ENCODE measurements around the gene MEF2A.
"Not testable (repeated sequence)": the region's sequence is repeated elsewhere in the genome, so short reads cannot be mapped to it uniquely, and the experiment has no call there.

Gene MEF2A

GRCh38 chr15:99645951-99646350 lies 80.2 kb downstream of the MEF2A start:
- Histone ChIP-seq H3K4me3 (ENCODE audit: extremely low read depth, insufficient read depth, low read length, poor library complexity, severe bottlenecking) (no peak overlapping the region), H3K36me3 (ENCODE audit: control insufficient read depth, insufficient read depth, low read length) (peaks cover 28% of the 10 kb centered on the region), H3K4me1 (ENCODE audit: control insufficient read depth, insufficient read depth, low read length, poor library complexity, severe bottlenecking) (no peaks in the 10 kb centered on the region), H3K27ac (ENCODE audit: low read depth, low read length, severe bottlenecking) (no peak overlapping the region), H3K9me3 (ENCODE audit: control insufficient read depth, low read length) (peaks cover 4% of the 10 kb centered on the region)

GRCh38 chr15:99651023-99651807 lies 85.4 kb downstream of the MEF2A start:
- WGBS, 2 experiments (ENCODE audit: insufficient coverage in 2 of 2): 88 to 100% methylated on average over 1 to 2 of the region's 6 CpGs
- Histone ChIP-seq H3K4me3 (ENCODE audit: extremely low read depth, insufficient read depth, low read length, poor library complexity, severe bottlenecking) (no peak overlapping the region), H3K9me3 (ENCODE audit: control insufficient read depth, low read length) (no peaks in the 10 kb centered on the region), H3K27ac (ENCODE audit: low read depth, low read length, severe bottlenecking) (no peak overlapping the region), H3K4me1 (ENCODE audit: control insufficient read depth, insufficient read depth, low read length, poor library complexity, severe bottlenecking) (no peaks in the 10 kb centered on the region), H3K36me3 (ENCODE audit: control insufficient read depth, insufficient read depth, low read length) (peaks cover 14% of the 10 kb centered on the region)

GRCh38 chr15:99656205-99656604 lies 90.4 kb downstream of the MEF2A start:
- H3K27ac ChIP-seq (ENCODE audit: low read depth, low read length, severe bottlenecking): no peak overlapping the region
- no peak overlapping the region for H3K4me3 ChIP-seq (ENCODE audit: extremely low read depth, insufficient read depth, low read length, poor library complexity, severe bottlenecking)
- 100% methylated on average over 1 of the region's 1 CpG; no CpG with 5 or more reads in 1 of the 2 experiments for WGBS, 2 experiments (ENCODE audit: insufficient coverage in 2 of 2)
- H3K36me3 ChIP-seq (ENCODE audit: control insufficient read depth, insufficient read depth, low read length): peaks cover 8% of the 10 kb centered on the region
- H3K9me3 ChIP-seq (ENCODE audit: control insufficient read depth, low read length): no peaks in the 10 kb centered on the region
- H3K4me1 ChIP-seq (ENCODE audit: control insufficient read depth, insufficient read depth, low read length, poor library complexity, severe bottlenecking): no peaks in the 10 kb centered on the region

GRCh38 chr15:99657996-99658395 lies 92.2 kb downstream of the MEF2A start:
- 83 to 90% methylated on average over 2 of the region's 2 CpGs for WGBS, 2 experiments (ENCODE audit: insufficient coverage in 2 of 2)
- Histone ChIP-seq H3K9me3 (ENCODE audit: control insufficient read depth, low read length) (no peaks in the 10 kb centered on the region), H3K36me3 (ENCODE audit: control insufficient read depth, insufficient read depth, low read length) (peaks cover 2% of the 10 kb centered on the region), H3K27ac (ENCODE audit: low read depth, low read length, severe bottlenecking) (no peak overlapping the region), H3K4me1 (ENCODE audit: control insufficient read depth, insufficient read depth, low read length, poor library complexity, severe bottlenecking) (no peaks in the 10 kb centered on the region), H3K4me3 (ENCODE audit: extremely low read depth, insufficient read depth, low read length, poor library complexity, severe bottlenecking) (no peak overlapping the region)

GRCh38 chr15:99662903-99663302 lies 97.1 kb downstream of the MEF2A start:
- WGBS, 2 experiments (ENCODE audit: insufficient coverage in 2 of 2): 89 to 100% methylated on average over 1 to 2 of the region's 2 CpGs
- H3K36me3 ChIP-seq (ENCODE audit: control insufficient read depth, insufficient read depth, low read length): peaks cover 9% of the 10 kb centered on the region
- H3K9me3 ChIP-seq (ENCODE audit: control insufficient read depth, low read length): no peaks in the 10 kb centered on the region
- H3K4me3 ChIP-seq (ENCODE audit: extremely low read depth, insufficient read depth, low read length, poor library complexity, severe bottlenecking): no peak overlapping the region
- no peak overlapping the region for H3K27ac ChIP-seq (ENCODE audit: low read depth, low read length, severe bottlenecking)
- no peaks in the 10 kb centered on the region for H3K4me1 ChIP-seq (ENCODE audit: control insufficient read depth, insufficient read depth, low read length, poor library complexity, severe bottlenecking)

- H3K27ac ChIP-seq (ENCODE audit: low read depth, low read length, severe bottlenecking); H3K9me3 ChIP-seq (ENCODE audit: control insufficient read depth, low read length); H3K36me3 ChIP-seq (ENCODE audit: control insufficient read depth, insufficient read depth, low read length); H3K4me1 ChIP-seq (ENCODE audit: control insufficient read depth, insufficient read depth, low read length, poor library complexity, severe bottlenecking); H3K4me3 ChIP-seq (ENCODE audit: extremely low read depth, insufficient read depth, low read length, poor library complexity, severe bottlenecking): not testable (repeated sequence)
- 100% methylated on average over 2 to 3 of the region's 6 CpGs for WGBS, 2 experiments (ENCODE audit: insufficient coverage in 2 of 2)
Measured at GRCh38 chr15:99666073-99666472, 100.3 kb downstream of the MEF2A start.

- no peaks in the 10 kb centered on the region for H3K4me1 ChIP-seq (ENCODE audit: control insufficient read depth, insufficient read depth, low read length, poor library complexity, severe bottlenecking)
- WGBS, 2 experiments (ENCODE audit: insufficient coverage in 2 of 2): 83 to 90% methylated on average over 2 of the region's 2 CpGs
- peaks cover 25% of the 10 kb centered on the region for H3K36me3 ChIP-seq (ENCODE audit: control insufficient read depth, insufficient read depth, low read length)
- H3K4me3 ChIP-seq (ENCODE audit: extremely low read depth, insufficient read depth, low read length, poor library complexity, severe bottlenecking): no peak overlapping the region
- H3K27ac ChIP-seq (ENCODE audit: low read depth, low read length, severe bottlenecking): peak overlapping the region; percentile 37
- H3K9me3 ChIP-seq (ENCODE audit: control insufficient read depth, low read length): no peaks in the 10 kb centered on the region
Measured at GRCh38 chr15:99668533-99669182, 102.9 kb downstream of the MEF2A start.

GRCh38 chr15:99669250-99669649 lies 103.5 kb downstream of the MEF2A start:
- Histone ChIP-seq H3K4me1 (ENCODE audit: control insufficient read depth, insufficient read depth, low read length, poor library complexity, severe bottlenecking) (no peaks in the 10 kb centered on the region), H3K27ac (ENCODE audit: low read depth, low read length, severe bottlenecking) (peak overlapping the region; percentile 37), H3K9me3 (ENCODE audit: control insufficient read depth, low read length) (no peaks in the 10 kb centered on the region), H3K36me3 (ENCODE audit: control insufficient read depth, insufficient read depth, low read length) (peaks cover 27% of the 10 kb centered on the region), H3K4me3 (ENCODE audit: extremely low read depth, insufficient read depth, low read length, poor library complexity, severe bottlenecking) (no peak overlapping the region)
- whole genome bisulfite sequencing, 2 experiments (ENCODE audit: insufficient coverage in 2 of 2): no CpG with 5 or more reads among the region's 1 CpG

- Histone ChIP-seq H3K4me3 (ENCODE audit: extremely low read depth, insufficient read depth, low read length, poor library complexity, severe bottlenecking) (no peak overlapping the region), H3K27ac (ENCODE audit: low read depth, low read length, severe bottlenecking) (no peak overlapping the region), H3K36me3 (ENCODE audit: control insufficient read depth, insufficient read depth, low read length) (peaks cover 43% of the 10 kb centered on the region), H3K9me3 (ENCODE audit: control insufficient read depth, low read length) (no peaks in the 10 kb centered on the region), H3K4me1 (ENCODE audit: control insufficient read depth, insufficient read depth, low read length, poor library complexity, severe bottlenecking) (no peaks in the 10 kb centered on the region)
- WGBS, 2 experiments (ENCODE audit: insufficient coverage in 2 of 2): no CpG with 5 or more reads among the region's 2 CpGs
Measured at GRCh38 chr15:99671926-99672635, 106.3 kb downstream of the MEF2A start.

GRCh38 chr15:99673111-99673510 lies 107.3 kb downstream of the MEF2A start:
- Histone ChIP-seq H3K4me1 (ENCODE audit: control insufficient read depth, insufficient read depth, low read length, poor library complexity, severe bottlenecking) (no peaks in the 10 kb centered on the region), H3K4me3 (ENCODE audit: extremely low read depth, insufficient read depth, low read length, poor library complexity, severe bottlenecking) (no peak overlapping the region), H3K9me3 (ENCODE audit: control insufficient read depth, low read length) (no peaks in the 10 kb centered on the region), H3K27ac (ENCODE audit: low read depth, low read length, severe bottlenecking) (no peak overlapping the region), H3K36me3 (ENCODE audit: control insufficient read depth, insufficient read depth, low read length) (peaks cover 39% of the 10 kb centered on the region)
- WGBS, 2 experiments (ENCODE audit: insufficient coverage in 2 of 2): no CpG with 5 or more reads among the region's 1 CpG
